ENCODE data around the gene PRDX6. TPM values are rescaled to one million over a fixed set of nuclear protein-coding genes. Genes with fewer than 3 reads are reported as not detected.

Gene PRDX6
- total RNA-seq, 4 donors from 2014 or later: 150 to 540 (median 469) TPM

- peak overlapping the region; percentile 83 to 90 (median 86) for H3K27ac ChIP-seq
- intact Hi-C loops (cut with DNase I; ENCODE audit: low total_unique reads): no loop called here
Measured at GRCh38 chr1:173431304-173432045, 45.7 kb upstream of the PRDX6 start.

DNA sequence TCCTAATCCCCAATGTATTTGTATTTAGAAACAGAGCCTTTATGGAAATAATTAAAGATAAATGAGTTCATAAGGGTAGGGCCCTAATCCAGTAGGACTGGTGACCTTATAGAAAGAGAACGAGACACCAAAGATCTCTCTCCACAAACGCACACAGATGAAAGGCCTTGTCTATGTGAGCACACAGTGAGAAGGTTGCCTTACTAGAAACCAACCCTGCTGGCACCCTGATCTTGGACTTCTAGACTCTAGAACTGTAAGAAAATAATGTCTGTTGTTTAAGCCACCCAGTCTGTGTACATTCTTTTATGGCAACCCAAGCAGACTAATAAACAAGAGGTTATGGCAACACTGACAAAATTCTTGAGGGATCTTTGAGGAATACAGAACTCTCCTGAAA is 44.8 kb upstream of the PRDX6 start:
- Histone ChIP-seq H3K9me3 (no peaks in the 10 kb centered on the region), H3K4me1 (peaks cover 19 to 42% (median 26%) of the 10 kb centered on the region in 4 donors), H3K27ac (no peak overlapping the region), H3K36me3 (no peaks in the 10 kb centered on the region), H3K4me3 (no peak overlapping the region), H3K27me3 (no peaks in the 10 kb centered on the region)
- 92% methylated on average over 2 of the region's 2 CpGs; no CpG with 5 or more reads in 1 of the 2 donors for WGBS, 2 donors (ENCODE audit: low coverage in 1 of 2)
- intact Hi-C loops (cut with DNase I; ENCODE audit: low total_unique reads): no loop called here
- in situ Hi-C loops (cut with MboI; ENCODE audit: low pct_ligation_motif_present in 1 of 4, low pct_unique_long_range_greater_than_20kb in 1 of 4, low sequenced_read_pairs in 3 of 4): loop anchor here in 3 of 4 donors (10.0 to 25.0 kb wide), 2 partner anchors 380 to 392 kb away; partner anchors contain the start of genes CENPL (in 3 of the 3) and DARS2 (in 3 of the 3)
- DNase-seq: no peak
- TF ChIP-seq, protein P1, sequence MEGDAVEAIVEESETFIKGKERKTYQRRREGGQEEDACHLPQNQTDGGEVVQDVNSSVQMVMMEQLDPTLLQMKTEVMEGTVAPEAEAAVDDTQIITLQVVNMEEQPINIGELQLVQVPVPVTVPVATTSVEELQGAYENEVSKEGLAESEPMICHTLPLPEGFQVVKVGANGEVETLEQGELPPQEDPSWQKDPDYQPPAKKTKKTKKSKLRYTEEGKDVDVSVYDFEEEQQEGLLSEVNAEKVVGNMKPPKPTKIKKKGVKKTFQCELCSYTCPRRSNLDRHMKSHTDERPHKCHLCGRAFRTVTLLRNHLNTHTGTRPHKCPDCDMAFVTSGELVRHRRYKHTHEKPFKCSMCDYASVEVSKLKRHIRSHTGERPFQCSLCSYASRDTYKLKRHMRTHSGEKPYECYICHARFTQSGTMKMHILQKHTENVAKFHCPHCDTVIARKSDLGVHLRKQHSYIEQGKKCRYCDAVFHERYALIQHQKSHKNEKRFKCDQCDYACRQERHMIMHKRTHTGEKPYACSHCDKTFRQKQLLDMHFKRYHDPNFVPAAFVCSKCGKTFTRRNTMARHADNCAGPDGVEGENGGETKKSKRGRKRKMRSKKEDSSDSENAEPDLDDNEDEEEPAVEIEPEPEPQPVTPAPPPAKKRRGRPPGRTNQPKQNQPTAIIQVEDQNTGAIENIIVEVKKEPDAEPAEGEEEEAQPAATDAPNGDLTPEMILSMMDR (IDR thresholded peaks at IDR 0.05): no peak
- TF ChIP-seq POLR2AphosphoS5 (IDR thresholded peaks at IDR 0.05) (no peak), EP300 (IDR thresholded peaks at IDR 0.05; ENCODE audit: low read depth) (no peak), POLR2A (IDR thresholded peaks at IDR 0.05) (no peak)

More at GRCh38 chr1:173431304-173432045, 45.7 kb upstream of the PRDX6 start:
- Histone ChIP-seq H3K4me1 (peaks cover 22 to 46% (median 28%) of the 10 kb centered on the region in 4 donors), H3K27me3 (no peaks in the 10 kb centered on the region), H3K36me3 (no peaks in the 10 kb centered on the region), H3K4me3 (no peak overlapping the region), H3K9me3 (no peaks in the 10 kb centered on the region)
- WGBS, 2 donors (ENCODE audit: low coverage in 1 of 2): 32 to 37% methylated on average over 6 of the region's 6 CpGs
- peak; percentile 95 for DNase-seq
- TF ChIP-seq, protein P1 (IDR thresholded peaks at IDR 0.05): peak; percentile 85 to 90 (median 88)
- no peak for TF ChIP-seq EP300 (IDR thresholded peaks at IDR 0.05; ENCODE audit: low read depth)
- in situ Hi-C loops (cut with MboI; ENCODE audit: low pct_ligation_motif_present in 1 of 4, low pct_unique_long_range_greater_than_20kb in 1 of 4, low sequenced_read_pairs in 3 of 4): loop anchor here in 3 of 4 donors (10.0 to 25.0 kb wide), 2 partner anchors 381 to 393 kb away; partner anchors contain the start of genes CENPL (in 3 of the 3) and DARS2 (in 3 of the 3)

DNA sequence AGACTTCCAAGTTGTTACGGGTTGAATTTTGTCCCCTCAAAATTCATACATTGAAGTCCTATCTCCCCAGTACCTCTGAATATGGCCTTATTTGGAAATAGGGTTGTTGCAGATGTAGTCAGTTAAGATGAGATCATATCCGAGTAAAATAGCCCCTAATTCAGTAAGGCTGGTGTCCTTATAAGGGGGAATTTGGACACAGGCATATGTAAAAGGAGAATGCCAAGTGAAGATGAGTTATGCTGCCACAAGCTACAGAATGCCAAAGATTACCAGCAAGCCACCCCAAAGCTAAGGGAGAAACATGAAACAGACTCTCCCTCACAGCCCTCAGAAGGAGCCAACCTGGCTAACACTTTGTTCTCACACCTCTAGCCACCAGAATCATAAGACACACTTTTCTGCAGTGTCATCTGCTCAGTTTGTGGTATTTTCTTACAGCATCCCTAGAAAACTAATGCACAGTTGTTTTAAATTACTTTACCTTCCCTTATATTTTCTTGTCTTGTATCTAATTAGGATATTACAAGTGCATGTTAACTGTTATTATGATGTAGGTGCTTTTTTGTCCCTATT is 43.3 kb upstream of the PRDX6 start:
- intact Hi-C loops (cut with DNase I; ENCODE audit: low total_unique reads) (no loop called here), in situ Hi-C loops (cut with MboI; ENCODE audit: low pct_ligation_motif_present in 1 of 4, low pct_unique_long_range_greater_than_20kb in 1 of 4, low sequenced_read_pairs in 3 of 4) (loop anchor here in 3 of 4 donors (10.0 to 25.0 kb wide), 2 partner anchors 378 to 391 kb away; partner anchors contain the start of genes CENPL (in 3 of the 3) and DARS2 (in 3 of the 3))
- Histone ChIP-seq H3K4me1 (peaks cover 19 to 33% (median 23%) of the 10 kb centered on the region in 4 donors), H3K4me3 (no peak overlapping the region), H3K36me3 (no peaks in the 10 kb centered on the region), H3K27me3 (no peaks in the 10 kb centered on the region), H3K27ac (no peak overlapping the region), H3K9me3 (no peaks in the 10 kb centered on the region)
- no peak for DNase-seq
- WGBS, 2 donors (ENCODE audit: low coverage in 1 of 2): 90 to 94% methylated on average over 2 of the region's 2 CpGs
- TF ChIP-seq POLR2AphosphoS5 (IDR thresholded peaks at IDR 0.05): no peak
- no peak for TF ChIP-seq EP300 (IDR thresholded peaks at IDR 0.05; ENCODE audit: low read depth)
- TF ChIP-seq, protein P1 (IDR thresholded peaks at IDR 0.05): no peak
- TF ChIP-seq POLR2A (IDR thresholded peaks at IDR 0.05): no peak

- WGBS, 2 donors (ENCODE audit: low coverage in 1 of 2): 72 to 80% methylated on average over 2 to 5 of the region's 5 CpGs
- in situ Hi-C loops (cut with MboI; ENCODE audit: low pct_ligation_motif_present in 1 of 4, low pct_unique_long_range_greater_than_20kb in 1 of 4, low sequenced_read_pairs in 3 of 4): loop anchor here in 3 of 4 donors (10.0 to 25.0 kb wide), 2 partner anchors 375 to 388 kb away; partner anchors contain the start of genes CENPL (in 3 of the 3) and DARS2 (in 3 of the 3)
- H3K9me3 ChIP-seq: no peaks in the 10 kb centered on the region
- intact Hi-C loops (cut with DNase I; ENCODE audit: low total_unique reads): no loop called here
- no peaks in the 10 kb centered on the region for H3K27me3 ChIP-seq
- no peak for DNase-seq
- no peak overlapping the region for H3K4me3 ChIP-seq
- TF ChIP-seq POLR2AphosphoS5 (IDR thresholded peaks at IDR 0.05) (no peak), POLR2A (IDR thresholded peaks at IDR 0.05) (no peak), EP300 (IDR thresholded peaks at IDR 0.05; ENCODE audit: low read depth) (no peak)
- TF ChIP-seq, protein P1 (IDR thresholded peaks at IDR 0.05): no peak
- H3K36me3 ChIP-seq: no peaks in the 10 kb centered on the region
- H3K4me1 ChIP-seq: peaks cover 0 to 10% (median 0%) of the 10 kb centered on the region in 4 donors
- no peak overlapping the region for H3K27ac ChIP-seq
Measured at GRCh38 chr1:173436841-173437428, 40.2 kb upstream of the PRDX6 start.

Measured in transverse colon (tissue), 4 donors.